Peyer's patch (tissue), 4 donors: ENCODE data around the gene ANKRD13A.
"Not testable (repeated sequence)": the region's sequence is repeated elsewhere in the genome, so short reads cannot be mapped to it uniquely, and the experiment has no call there.

Experiments
- CTCF ChIP-seq, 6 experiments: fragments of 450-650 bp in 4 of 6; fragments of 200-600 bp in 2 of 6; sonication (generic) in 1 of 6; IDR thresholded peaks; one replicate each; pipeline ENCODE4 v1.5.1; 2017 to 2019; ENCODE audit warnings: antibody characterized with exemption in 6 of 6, mild to moderate bottlenecking in 3 of 6, moderate library complexity in 1 of 6
- POLR2A ChIP-seq, 2 donors: fragments of 450-650 bp; IDR thresholded peaks; one replicate each; pipeline ENCODE4 v1.5.1; 2017; ENCODE audit warnings: antibody characterized with exemption in 2 of 2, mild to moderate bottlenecking in 2 of 2, moderate library complexity in 2 of 2

GRCh38 chr12:110008681-110009398 lies 9.6 kb downstream of the ANKRD13A start:
- not testable (repeated sequence) for TF ChIP-seq CTCF, POLR2A (IDR thresholded peaks at IDR 0.05)
